Ishikawa (cell line): ENCODE measurements around the gene LYPD3.

Source experiments
- MAX ChIP-seq: IDR thresholded peaks from 2 replicates; pipeline ENCODE4 v1.6.1; 2012
- RAD21 ChIP-seq: IDR thresholded peaks from 2 replicates; pipeline ENCODE4 v1.6.1; 2012; ENCODE audit warnings: low read depth
- REST ChIP-seq: IDR thresholded peaks from 2 replicates; pipeline ENCODE4 v1.6.1; 2012; ENCODE audit warnings: low read depth, mild to moderate bottlenecking
- TAF1 ChIP-seq: IDR thresholded peaks from 2 replicates; pipeline ENCODE4 v1.6.1; 2012; ENCODE audit warnings: low read depth, mild to moderate bottlenecking
- TCF12 ChIP-seq: IDR thresholded peaks from 2 replicates; pipeline ENCODE4 v1.6.1; 2012; ENCODE audit warnings: low read depth
- YY1 ChIP-seq: IDR thresholded peaks from 2 replicates; pipeline ENCODE4 v1.6.1; 2012; ENCODE audit warnings: low read depth

GRCh38 chr19:43490759-43491158, 25.4 kb upstream of the LYPD3 start:
- no peak for TF ChIP-seq TAF1
- no peak for TF ChIP-seq REST
- no peak for TF ChIP-seq YY1
- TF ChIP-seq TCF12: no peak
- TF ChIP-seq RAD21: no peak
- no peak for TF ChIP-seq MAX
